B cell (primary cell): Measurements from ENCODE around the gene KCNK2. TPM values are rescaled to one million over a fixed set of nuclear protein-coding genes. Genes with fewer than 3 reads are reported as not detected.

Experiments used
- ATAC-seq: fragments of 200-7000 bp; cut with Tn5 transposase; one replicate; pipeline ENCODE4 v1.10.0; 2021; ENCODE audit warnings: low read depth, mild to moderate bottlenecking, moderate number of reproducible peaks, moderate library complexity
- CTCF ChIA-PET: fragments of 350-600 bp; sonication (Branson Sonifier 250); formaldehyde crosslinking; loops from one replicate; lab custom pipeline; 2021; ENCODE audit warnings: antibody characterized with exemption, inconsistent platforms; lab: Charles Lee
- POLR2A ChIA-PET: fragments of 350-600 bp; sonication (Branson Sonifier 250); formaldehyde crosslinking; loops from one replicate; lab custom pipeline; 2021; ENCODE audit warnings: antibody characterized with exemption; lab: Charles Lee
- DNase-seq: peaks from one replicate; pipeline ENCODE4 v3.0.0; 2013
- H2AFZ ChIP-seq: 2 replicates; pipeline ENCODE4 v1.6.1; 2012; ENCODE audit warnings: mild to moderate bottlenecking, low read depth, low read length; ENCODE audit not compliant: insufficient read depth, poor library complexity, severe bottlenecking
- H3K27ac ChIP-seq, 2 donors: 1 replicate in 1 of 2; 2 replicates in 1 of 2; pipeline ENCODE4 v1.5.1; 2012 to 2013; ENCODE audit warnings: low read length in 2 of 2, mild to moderate bottlenecking in 2 of 2, moderate library complexity in 1 of 2
- H3K27me3 ChIP-seq, 4 experiments: fragments of 200-600 bp in 1 of 4; sonication (generic) in 1 of 4; replicated peaks in 1 of 4; 1 replicate in 2 of 4; 2 replicates in 2 of 4; pipeline versions ENCODE4 v1.6.1 to v1.7.0; 2013 to 2016; ENCODE audit warnings: low read length in 3 of 4, mild to moderate bottlenecking in 2 of 4, mixed read lengths in 1 of 4, moderate library complexity in 1 of 4; ENCODE audit not compliant: insufficient read depth in 4 of 4, control insufficient read depth in 3 of 4; ENCODE audit errors: control extremely low read depth in 1 of 4
- H3K36me3 ChIP-seq, 2 experiments: replicated peaks in 1 of 2; 1 replicate in 1 of 2; 2 replicates in 1 of 2; pipeline versions ENCODE4 v1.6.1 to v1.7.1; 2013; ENCODE audit warnings: low read length in 1 of 2; ENCODE audit not compliant: insufficient read depth in 2 of 2, control insufficient read depth in 1 of 2; ENCODE audit errors: control extremely low read depth in 1 of 2, extremely low read depth in 1 of 2
- H3K4me1 ChIP-seq, 2 donors: fragments of 200-600 bp in 1 of 2; sonication (generic) in 1 of 2; 1 replicate in 1 of 2; 2 replicates in 1 of 2; pipeline versions ENCODE4 v1.5.1 to v1.6.1; 2013 to 2017; ENCODE audit warnings: low read length in 2 of 2; ENCODE audit not compliant: control insufficient read depth in 2 of 2, insufficient read depth in 2 of 2
- H3K4me2 ChIP-seq: replicated peaks from 2 replicates; pipeline ENCODE3; 2012; ENCODE audit warnings: mild to moderate bottlenecking, low read depth, low read length; ENCODE audit not compliant: poor library complexity, severe bottlenecking
- H3K4me3 ChIP-seq, 5 experiments: fragments of 200-600 bp in 1 of 5; sonication (generic) in 1 of 5; 1 replicate in 3 of 5; 2 replicates in 2 of 5; pipeline versions ENCODE4 v1.5.1 to v1.7.0; 2011 to 2016; ENCODE audit warnings: low read length in 4 of 5, mild to moderate bottlenecking in 4 of 5, low read depth in 2 of 5, control low read depth in 1 of 5, moderate library complexity in 1 of 5; ENCODE audit not compliant: insufficient read depth in 1 of 5; ENCODE audit errors: control extremely low read depth in 1 of 5, extremely low read depth in 1 of 5
- H3K79me2 ChIP-seq: fragments of 200-600 bp; sonication (generic); one replicate; pipeline ENCODE4 v1.6.0; 2016; ENCODE audit warnings: low read length; ENCODE audit not compliant: control insufficient read depth, insufficient read depth
- H3K9ac ChIP-seq: fragments of 200-600 bp; sonication (generic); 2 replicates; pipeline ENCODE4 v1.6.1; 2017; ENCODE audit warnings: mild to moderate bottlenecking, low read length, moderate library complexity
- H3K9me3 ChIP-seq, 3 donors: one replicate each; pipeline versions ENCODE4 v1.6.1 to v1.7.1; 2013; ENCODE audit warnings: low read length in 2 of 3; ENCODE audit not compliant: control insufficient read depth in 2 of 3, insufficient read depth in 1 of 3; ENCODE audit errors: control extremely low read depth in 1 of 3
- H4K20me1 ChIP-seq: 2 replicates; pipeline ENCODE4 v1.6.0; 2012; ENCODE audit warnings: mild to moderate bottlenecking, low read length; ENCODE audit not compliant: insufficient read depth, control insufficient read depth, poor library complexity, severe bottlenecking
- H3K27ac Mint-ChIP-seq: one replicate; pipeline ENCODE4 v1.8.0; 2021; ENCODE audit warnings: mixed read lengths
- H3K27me3 Mint-ChIP-seq: one replicate; pipeline ENCODE4 v1.8.0; 2021; ENCODE audit warnings: mixed read lengths
- H3K4me1 Mint-ChIP-seq: one replicate; pipeline ENCODE4 v1.8.0; 2021; ENCODE audit warnings: mixed read lengths
- H3K4me3 Mint-ChIP-seq: one replicate; pipeline ENCODE4 v1.8.0; 2021; ENCODE audit warnings: mixed read lengths
- H3K9me3 Mint-ChIP-seq: one replicate; pipeline ENCODE4 v1.8.0; 2022; ENCODE audit warnings: mixed read lengths; ENCODE audit not compliant: insufficient read depth
- EZH2 ChIP-seq: IDR thresholded peaks from 2 replicates; pipeline ENCODE4 v1.6.1; 2012; ENCODE audit warnings: borderline replicate concordance, low read depth, mild to moderate bottlenecking, moderate library complexity, low read length; ENCODE audit not compliant: insufficient read depth, poor library complexity, severe bottlenecking
- WGBS: methylation state at CpG from one replicate; pipeline ENCODE4 v1.1.5; 2013; ENCODE audit warnings: missing lambda C conversion rate; ENCODE audit not compliant: insufficient coverage; 5-methylcytosine and 5-hydroxymethylcytosine counted together
- intact Hi-C: fragments of 100-400 bp; cut with micrococcal nuclease; formaldehyde crosslinking; loops from one replicate; pipeline ENCODE4 v1.10.0; 2022
- polyA plus RNA-seq: library from polyadenylated mRNA; depleted of rRNA; stranded (reverse); fragments of >200 nt; gene quantifications from 2 replicates; pipeline ENCODE4 v1.2.3, GENCODE V29; 2012
- total RNA-seq, 2 donors: library from RNA; stranded (reverse); fragments of 120-200 nt in 1 of 2; gene quantifications; 1 replicate in 1 of 2; 2 replicates in 1 of 2; pipeline versions ENCODE4 v1.2.3 to v1.2.4, GENCODE V29; 2013 to 2022
- TF ChIP-seq, protein P1 (sequence below): fragments of 200-600 bp; IDR thresholded peaks from one replicate; pipeline ENCODE4 v1.8.0; 2022; ENCODE audit warnings: antibody characterized with exemption, mild to moderate bottlenecking

The KCNK2 gene
- total and polyA plus RNA-seq, 2 donors (not counting 1 experiment from before 2014, with no cell fraction given), result not detected

DNA sequence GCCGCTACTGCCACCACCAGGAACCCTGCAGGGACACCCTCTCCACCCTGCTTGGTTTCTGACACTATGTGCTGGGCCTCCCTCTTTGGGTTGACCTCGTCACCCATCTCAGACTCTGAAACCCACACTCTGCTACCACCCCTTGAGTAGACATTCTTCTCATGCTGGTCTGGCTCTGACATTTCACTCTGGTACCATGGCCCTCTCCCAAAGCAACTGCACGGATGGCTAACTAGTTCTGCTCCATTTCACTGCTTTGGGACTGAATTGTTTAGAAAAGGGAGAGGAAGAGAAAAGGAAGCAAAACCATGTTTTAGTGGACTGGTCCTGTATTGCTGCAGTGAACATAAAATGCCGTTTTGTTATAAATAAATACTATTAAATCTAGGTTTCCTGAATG is 137.8 kb downstream of the KCNK2 start:
- no peak overlapping the region for H3K4me3 Mint-ChIP-seq

DNA sequence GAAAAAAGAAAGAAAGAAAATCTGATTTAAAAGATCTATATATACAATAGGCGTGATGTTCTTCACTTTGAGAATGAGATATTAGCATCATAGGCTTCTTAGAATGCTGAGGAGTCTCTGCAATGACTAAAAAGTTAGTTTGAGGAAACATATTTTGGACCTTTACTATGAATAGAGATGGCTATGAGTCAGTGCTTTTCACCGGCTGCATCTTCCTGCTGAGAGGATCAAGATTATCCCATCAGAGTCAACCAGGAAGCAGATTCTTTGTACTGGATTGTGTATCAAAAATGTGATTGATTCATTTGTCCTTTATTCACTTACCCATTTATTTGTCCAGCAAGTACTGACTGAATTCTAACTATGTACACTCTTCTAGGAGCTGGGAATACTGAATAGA is 144.2 kb downstream of the KCNK2 start:
- no peak for DNase-seq
- no peaks in the 10 kb centered on the region for H3K9me3 ChIP-seq
- no peak overlapping the region for H3K9ac ChIP-seq
- no peaks in the 10 kb centered on the region for H3K9me3 Mint-ChIP-seq
- H3K4me1 ChIP-seq, result no peaks in the 10 kb centered on the region
- POLR2A ChIA-PET, result no interaction called here
- no CpG with 5 or more reads among the region's 2 CpGs for WGBS
- ATAC-seq, result no peak
- H4K20me1 ChIP-seq, result no peaks in the 10 kb centered on the region
- H3K27me3 Mint-ChIP-seq, result no peaks in the 10 kb centered on the region
- no peaks in the 10 kb centered on the region for H3K79me2 ChIP-seq
- H2AFZ ChIP-seq, result no peak overlapping the region
- TF ChIP-seq EZH2, result no peak
- TF ChIP-seq, protein P1, sequence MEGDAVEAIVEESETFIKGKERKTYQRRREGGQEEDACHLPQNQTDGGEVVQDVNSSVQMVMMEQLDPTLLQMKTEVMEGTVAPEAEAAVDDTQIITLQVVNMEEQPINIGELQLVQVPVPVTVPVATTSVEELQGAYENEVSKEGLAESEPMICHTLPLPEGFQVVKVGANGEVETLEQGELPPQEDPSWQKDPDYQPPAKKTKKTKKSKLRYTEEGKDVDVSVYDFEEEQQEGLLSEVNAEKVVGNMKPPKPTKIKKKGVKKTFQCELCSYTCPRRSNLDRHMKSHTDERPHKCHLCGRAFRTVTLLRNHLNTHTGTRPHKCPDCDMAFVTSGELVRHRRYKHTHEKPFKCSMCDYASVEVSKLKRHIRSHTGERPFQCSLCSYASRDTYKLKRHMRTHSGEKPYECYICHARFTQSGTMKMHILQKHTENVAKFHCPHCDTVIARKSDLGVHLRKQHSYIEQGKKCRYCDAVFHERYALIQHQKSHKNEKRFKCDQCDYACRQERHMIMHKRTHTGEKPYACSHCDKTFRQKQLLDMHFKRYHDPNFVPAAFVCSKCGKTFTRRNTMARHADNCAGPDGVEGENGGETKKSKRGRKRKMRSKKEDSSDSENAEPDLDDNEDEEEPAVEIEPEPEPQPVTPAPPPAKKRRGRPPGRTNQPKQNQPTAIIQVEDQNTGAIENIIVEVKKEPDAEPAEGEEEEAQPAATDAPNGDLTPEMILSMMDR, result no peak
- H3K27me3 ChIP-seq, result no peaks in the 10 kb centered on the region
- no peaks in the 10 kb centered on the region for H3K36me3 ChIP-seq
- no peak overlapping the region for H3K27ac ChIP-seq
- intact Hi-C loops, result no loop called here
- no peak overlapping the region for H3K4me2 ChIP-seq
- H3K4me3 Mint-ChIP-seq, result no peak overlapping the region
- H3K27ac Mint-ChIP-seq, result no peak overlapping the region
- no peaks in the 10 kb centered on the region for H3K4me1 Mint-ChIP-seq
- CTCF ChIA-PET, result no interaction called here
- H3K4me3 ChIP-seq, result no peak overlapping the region

More for the DNA sequence above, 137.8 kb downstream of the KCNK2 start:
- Mint-ChIP-seq H3K27me3 (no peaks in the 10 kb centered on the region), H3K4me1 (no peaks in the 10 kb centered on the region), H3K9me3 (no peaks in the 10 kb centered on the region), H3K27ac (no peak overlapping the region)
- Histone ChIP-seq H3K27ac (no peak overlapping the region), H3K79me2 (no peaks in the 10 kb centered on the region), H3K9me3 (no peaks in the 10 kb centered on the region), H3K9ac (no peak overlapping the region), H3K4me3 (no peak overlapping the region), H3K4me2 (no peak overlapping the region), H3K36me3 (no peaks in the 10 kb centered on the region), H2AFZ (no peak overlapping the region), H3K4me1 (no peaks in the 10 kb centered on the region), H3K27me3 (no peaks in the 10 kb centered on the region), H4K20me1 (no peaks in the 10 kb centered on the region)
- intact Hi-C loops, result no loop called here
- ChIA-PET CTCF (no interaction called here), POLR2A (no interaction called here)
- ATAC-seq (no peak), DNase-seq (no peak)
- WGBS, result 77% methylated on average over 3 of the region's 4 CpGs
- TF ChIP-seq EZH2, result no peak
- TF ChIP-seq, protein P1, result no peak
